Neural cell (in vitro differentiated cells): ENCODE results near the gene HLA-DMA.

ENCODE experiments used
- CTCF ChIP-seq: fragments of 450-650 bp; IDR thresholded peaks from 2 replicates; pipeline ENCODE4 v1.5.1; 2014; ENCODE audit warnings: antibody characterized with exemption, mild to moderate bottlenecking, moderate library complexity; ENCODE audit not compliant: poor library complexity, severe bottlenecking
- EP300 ChIP-seq: fragments of 450-650 bp; conservative IDR thresholded peaks from 2 replicates; pipeline ENCODE4 v1.6.1; 2014; ENCODE audit warnings: antibody characterized with exemption, mild to moderate bottlenecking, moderate library complexity; ENCODE audit not compliant: poor library complexity, severe bottlenecking
- EZH2 ChIP-seq: fragments of 200-600, 300-800 bp; shearing (Covaris generic), sonication (generic); IDR thresholded peaks from 2 replicates; pipeline ENCODE4 v1.6.1; 2014; ENCODE audit warnings: antibody characterized with exemption, low read length, borderline replicate concordance, mild to moderate bottlenecking; ENCODE audit not compliant: insufficient read depth, poor library complexity, severe bottlenecking
- RAD21 ChIP-seq: fragments of 450-650 bp; conservative IDR thresholded peaks from 2 replicates; pipeline ENCODE4 v1.6.1; 2014; ENCODE audit warnings: antibody characterized with exemption, mild to moderate bottlenecking, moderate library complexity
- TAF1 ChIP-seq: IDR thresholded peaks from 2 replicates; pipeline ENCODE4 v1.6.1; 2012; ENCODE audit warnings: low read depth

- TF ChIP-seq EP300 = no peak
- TF ChIP-seq TAF1 = no peak
- no peak for TF ChIP-seq CTCF
- TF ChIP-seq RAD21 = no peak
- no peak for TF ChIP-seq EZH2
These were observed 21.1 kb upstream of the HLA-DMA start for GRCh38 chr6:32974016-32974333.
